ENCODE results near the gene WFIKKN2.

Gene WFIKKN2

GRCh38 chr17:50877838-50878237, 42.5 kb downstream of the WFIKKN2 start:
- no peak for TF ChIP-seq FOXP2 (optimal IDR thresholded peaks at IDR 0.05; ENCODE audit: borderline replicate concordance, extremely low read depth, extremely low read length, insufficient read depth)
- TF ChIP-seq SIN3A (IDR thresholded peaks at IDR 0.05; ENCODE audit: borderline replicate concordance, insufficient read depth, low read length), result no peak
- no peak for TF ChIP-seq POLR2AphosphoS5 (IDR thresholded peaks at IDR 0.05; ENCODE audit: low read depth, low read length)
- TF ChIP-seq, protein P1, sequence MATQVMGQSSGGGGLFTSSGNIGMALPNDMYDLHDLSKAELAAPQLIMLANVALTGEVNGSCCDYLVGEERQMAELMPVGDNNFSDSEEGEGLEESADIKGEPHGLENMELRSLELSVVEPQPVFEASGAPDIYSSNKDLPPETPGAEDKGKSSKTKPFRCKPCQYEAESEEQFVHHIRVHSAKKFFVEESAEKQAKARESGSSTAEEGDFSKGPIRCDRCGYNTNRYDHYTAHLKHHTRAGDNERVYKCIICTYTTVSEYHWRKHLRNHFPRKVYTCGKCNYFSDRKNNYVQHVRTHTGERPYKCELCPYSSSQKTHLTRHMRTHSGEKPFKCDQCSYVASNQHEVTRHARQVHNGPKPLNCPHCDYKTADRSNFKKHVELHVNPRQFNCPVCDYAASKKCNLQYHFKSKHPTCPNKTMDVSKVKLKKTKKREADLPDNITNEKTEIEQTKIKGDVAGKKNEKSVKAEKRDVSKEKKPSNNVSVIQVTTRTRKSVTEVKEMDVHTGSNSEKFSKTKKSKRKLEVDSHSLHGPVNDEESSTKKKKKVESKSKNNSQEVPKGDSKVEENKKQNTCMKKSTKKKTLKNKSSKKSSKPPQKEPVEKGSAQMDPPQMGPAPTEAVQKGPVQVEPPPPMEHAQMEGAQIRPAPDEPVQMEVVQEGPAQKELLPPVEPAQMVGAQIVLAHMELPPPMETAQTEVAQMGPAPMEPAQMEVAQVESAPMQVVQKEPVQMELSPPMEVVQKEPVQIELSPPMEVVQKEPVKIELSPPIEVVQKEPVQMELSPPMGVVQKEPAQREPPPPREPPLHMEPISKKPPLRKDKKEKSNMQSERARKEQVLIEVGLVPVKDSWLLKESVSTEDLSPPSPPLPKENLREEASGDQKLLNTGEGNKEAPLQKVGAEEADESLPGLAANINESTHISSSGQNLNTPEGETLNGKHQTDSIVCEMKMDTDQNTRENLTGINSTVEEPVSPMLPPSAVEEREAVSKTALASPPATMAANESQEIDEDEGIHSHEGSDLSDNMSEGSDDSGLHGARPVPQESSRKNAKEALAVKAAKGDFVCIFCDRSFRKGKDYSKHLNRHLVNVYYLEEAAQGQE (IDR thresholded peaks at IDR 0.05; ENCODE audit: insufficient read depth in 1 of 2, low read depth in 2 of 2, low read length in 2 of 2), result no peak
- TF ChIP-seq TAF1 (IDR thresholded peaks at IDR 0.05; ENCODE audit: borderline replicate concordance, insufficient read depth, low read length), result no peak

GRCh38 chr17:50879086-50879485, 43.7 kb downstream of the WFIKKN2 start:
- TF ChIP-seq, protein P1 (IDR thresholded peaks at IDR 0.05; ENCODE audit: insufficient read depth in 1 of 2, low read depth in 2 of 2, low read length in 2 of 2), result no peak
- TF ChIP-seq SIN3A (IDR thresholded peaks at IDR 0.05; ENCODE audit: borderline replicate concordance, insufficient read depth, low read length) (no peak), TAF1 (IDR thresholded peaks at IDR 0.05; ENCODE audit: borderline replicate concordance, insufficient read depth, low read length) (no peak), FOXP2 (optimal IDR thresholded peaks at IDR 0.05; ENCODE audit: borderline replicate concordance, extremely low read depth, extremely low read length, insufficient read depth) (no peak), POLR2AphosphoS5 (IDR thresholded peaks at IDR 0.05; ENCODE audit: low read depth, low read length) (no peak)

GRCh38 chr17:50881182-50881581, 45.8 kb downstream of the WFIKKN2 start:
- TF ChIP-seq TAF1 (IDR thresholded peaks at IDR 0.05; ENCODE audit: borderline replicate concordance, insufficient read depth, low read length), result no peak
- TF ChIP-seq, protein P1 (IDR thresholded peaks at IDR 0.05; ENCODE audit: insufficient read depth in 1 of 2, low read depth in 2 of 2, low read length in 2 of 2), result no peak
- no peak for TF ChIP-seq POLR2AphosphoS5 (IDR thresholded peaks at IDR 0.05; ENCODE audit: low read depth, low read length)
- no peak for TF ChIP-seq FOXP2 (optimal IDR thresholded peaks at IDR 0.05; ENCODE audit: borderline replicate concordance, extremely low read depth, extremely low read length, insufficient read depth)
- TF ChIP-seq SIN3A (IDR thresholded peaks at IDR 0.05; ENCODE audit: borderline replicate concordance, insufficient read depth, low read length), result no peak

GRCh38 chr17:50882851-50883250, 47.5 kb downstream of the WFIKKN2 start:
- TF ChIP-seq TAF1 (IDR thresholded peaks at IDR 0.05; ENCODE audit: borderline replicate concordance, insufficient read depth, low read length) (no peak), POLR2AphosphoS5 (IDR thresholded peaks at IDR 0.05; ENCODE audit: low read depth, low read length) (no peak), SIN3A (IDR thresholded peaks at IDR 0.05; ENCODE audit: borderline replicate concordance, insufficient read depth, low read length) (no peak)
- TF ChIP-seq, protein P1 (IDR thresholded peaks at IDR 0.05; ENCODE audit: insufficient read depth in 1 of 2, low read depth in 2 of 2, low read length in 2 of 2), result no peak

- TF ChIP-seq POLR2AphosphoS5 (IDR thresholded peaks at IDR 0.05; ENCODE audit: low read depth, low read length), result no peak
- no peak for TF ChIP-seq SIN3A (IDR thresholded peaks at IDR 0.05; ENCODE audit: borderline replicate concordance, insufficient read depth, low read length)
Measured at GRCh38 chr17:50883850-50884438, 48.6 kb downstream of the WFIKKN2 start.
